HepG2 (cell line): Measurements from ENCODE around the gene NAPB. TPM values are rescaled to one million over a fixed set of nuclear protein-coding genes. Genes with fewer than 3 reads are reported as not detected.
A peak's percentile ranks its signal among the peaks of the same experiment; 100 is the strongest.

Experiments
- ATAC-seq: fragments of 200-7000 bp; cut with Tn5 transposase; 3 replicates; pipeline ENCODE4 v1.9.1; 2020; ENCODE audit warnings: mild to moderate bottlenecking, moderate library complexity
- BruUV-seq: library from RNA; stranded (reverse); fragments of 400-500 nt; replicated peaks from 2 replicates; lab custom pipeline; 2021; lab: Mats Ljungman, UMichigan
- CTCF ChIA-PET: fragments of 300-600 bp; formaldehyde crosslinking; extraction: SDS; loops from one replicate; lab custom pipeline; 2021; ENCODE audit warnings: low total read pairs, inconsistent platforms, low intra/inter-chr PET ratio; lab: Yijun Ruan, JAX
- POLR2A ChIA-PET: fragments of 350-600 bp; sonication (Branson Sonifier 250); formaldehyde crosslinking; loops from one replicate; lab custom pipeline; 2020; ENCODE audit warnings: antibody characterized with exemption, inconsistent platforms; lab: Yijun Ruan, JAX
- DNase-seq: peaks from one replicate; pipeline ENCODE4 v3.0.0-alpha.2; 2015; ENCODE audit warnings: low spot score
- FAIRE-seq: peaks from 3 replicates; lab custom pipeline; 2011; peaks lifted over from hg19 to GRCh38; lab: Jason Lieb, UNC
- H2AFZ ChIP-seq: one replicate; pipeline ENCODE4 v1.6.1; 2011; ENCODE audit warnings: low read length, inconsistent platforms
- H3K27ac ChIP-seq: fragments of 300-600 bp; 3 replicates; pipeline ENCODE4 v1.8.0; 2011; ENCODE audit warnings: mixed run types, mild to moderate bottlenecking, mixed read lengths, low read length, inconsistent platforms; ENCODE audit not compliant: insufficient read depth; ENCODE audit errors: extremely low read length
- H3K27me3 ChIP-seq, 2 experiments: fragments of 200-600 bp in 1 of 2; 2 replicates in 1 of 2; 3 replicates in 1 of 2; pipeline versions ENCODE4 v1.6.0 to v1.8.0; 2011; ENCODE audit warnings: low read length in 2 of 2, mild to moderate bottlenecking in 2 of 2, moderate library complexity in 2 of 2, inconsistent platforms in 1 of 2; ENCODE audit not compliant: insufficient read depth in 2 of 2, control insufficient read depth in 1 of 2
- H3K36me3 ChIP-seq, 2 experiments: fragments of 200-600 bp in 1 of 2; replicated peaks in 1 of 2; 2 replicates in 1 of 2; 3 replicates in 1 of 2; pipeline versions ENCODE4 v1.5.1 to v1.8.0; 2011; ENCODE audit warnings: low read length in 2 of 2, inconsistent platforms in 1 of 2; ENCODE audit not compliant: insufficient read depth in 2 of 2, control insufficient read depth in 1 of 2
- H3K4me1 ChIP-seq: 2 replicates; pipeline ENCODE4 v1.5.1; 2012; ENCODE audit warnings: low read length, inconsistent platforms; ENCODE audit not compliant: insufficient read depth
- H3K4me2 ChIP-seq: 2 replicates; pipeline ENCODE4 v1.6.0; 2011; ENCODE audit warnings: low read depth, low read length, inconsistent platforms
- H3K4me3 ChIP-seq, 3 experiments: fragments of 200-600 bp in 1 of 3; sonication (generic), shearing (Covaris generic) in 1 of 3; replicated peaks in 1 of 3; 2 replicates each; pipeline ENCODE4 v1.5.1; 2011 to 2016; ENCODE audit warnings: low read length in 3 of 3, inconsistent platforms in 2 of 3, low read depth in 2 of 3, mild to moderate bottlenecking in 2 of 3, control low read depth in 1 of 3, mixed read lengths in 1 of 3; ENCODE audit not compliant: insufficient read depth in 1 of 3
- H3K79me2 ChIP-seq: one replicate; pipeline ENCODE4 v1.6.1; 2011; ENCODE audit warnings: low read length, inconsistent platforms; ENCODE audit not compliant: insufficient read depth
- H3K9ac ChIP-seq: 2 replicates; pipeline ENCODE4 v1.6.0; 2011; ENCODE audit warnings: mild to moderate bottlenecking, low read depth, low read length, inconsistent platforms; ENCODE audit not compliant: insufficient read depth
- H3K9me3 ChIP-seq: 2 replicates; pipeline ENCODE4 v1.5.1; 2012; ENCODE audit warnings: mild to moderate bottlenecking, low read length
- H4K20me1 ChIP-seq: 2 replicates; pipeline ENCODE4 v1.6.0; 2011; ENCODE audit warnings: inconsistent platforms, mild to moderate bottlenecking, low read length, moderate library complexity; ENCODE audit not compliant: insufficient read depth
- ESRRA ChIP-seq: sonication (generic); formaldehyde crosslinking; IDR thresholded peaks from 2 replicates; pipeline ENCODE4 v1.5.1; 2020; ENCODE audit warnings: mild to moderate bottlenecking, low read depth, missing genetic modification reagents
- FOXP4 ChIP-seq: sonication (generic); formaldehyde crosslinking; IDR thresholded peaks from 2 replicates; pipeline ENCODE4 v1.4.0; 2020; ENCODE audit warnings: missing genetic modification reagents
- GLI4 ChIP-seq: sonication (generic); formaldehyde crosslinking; IDR thresholded peaks from 2 replicates; pipeline ENCODE4 v1.5.1; 2020; ENCODE audit warnings: missing genetic modification reagents, mild to moderate bottlenecking, moderate library complexity, borderline replicate concordance
- KDM6A ChIP-seq: IDR thresholded peaks from 2 replicates; pipeline ENCODE4 v1.6.1; 2016; ENCODE audit warnings: low read depth
- NFE2L1 ChIP-seq: sonication (generic); formaldehyde crosslinking; IDR thresholded peaks from 2 replicates; pipeline ENCODE4 v1.4.0; 2020; ENCODE audit warnings: missing genetic modification reagents, mild to moderate bottlenecking, borderline replicate concordance
- SAFB2 ChIP-seq: sonication (generic); formaldehyde crosslinking; IDR thresholded peaks from 2 replicates; pipeline ENCODE4 v1.5.1; 2020; ENCODE audit warnings: missing genetic modification reagents, low read depth, mild to moderate bottlenecking, borderline replicate concordance
- SAP130 ChIP-seq: IDR thresholded peaks from 2 replicates; pipeline ENCODE4 v1.6.1; 2016; ENCODE audit warnings: low read depth
- TRIM24 ChIP-seq: sonication (generic); formaldehyde crosslinking; IDR thresholded peaks from 2 replicates; pipeline ENCODE4 v1.8.0; 2022; ENCODE audit warnings: mild to moderate bottlenecking, missing genetic modification reagents
- ZMYM3 ChIP-seq: sonication (generic); formaldehyde crosslinking; IDR thresholded peaks from 2 replicates; pipeline ENCODE4 v1.5.1; 2020; ENCODE audit warnings: mild to moderate bottlenecking, missing genetic modification reagents
- ZNF10 ChIP-seq: sonication (generic); formaldehyde crosslinking; IDR thresholded peaks from 2 replicates; pipeline ENCODE4 v1.4.0; 2020; ENCODE audit warnings: mild to moderate bottlenecking, low read depth, missing genetic modification reagents, borderline replicate concordance
- ZNF609 ChIP-seq: sonication (generic); formaldehyde crosslinking; IDR thresholded peaks from 2 replicates; pipeline ENCODE4 v1.4.0; 2020; ENCODE audit warnings: mild to moderate bottlenecking, missing genetic modification reagents, borderline replicate concordance
- WGBS: methylation state at CpG from one replicate; pipeline ENCODE4 v1.1.6; 2017; ENCODE audit warnings: low lambda C conversion rate; 5-methylcytosine and 5-hydroxymethylcytosine counted together
- in situ Hi-C: cut with HindIII; loops from 2 replicates; pipeline ENCODE4 v1.10.0; 2017; ENCODE audit warnings: low pct_unique_long_range_greater_than_20kb; ENCODE audit not compliant: extremely low pct_ligation_motif_present
- intact Hi-C: fragments of 100-400 bp; cut with micrococcal nuclease; formaldehyde crosslinking; loops from one replicate; pipeline ENCODE4 v1.10.0; 2022; ENCODE audit not compliant: unreplicated experiment
- polyA plus RNA-seq, 8 experiments: library from polyadenylated mRNA; depleted of rRNA in 3 of 8; stranded (reverse) in 7 of 8; unstranded in 1 of 8; fragments of >200 nt; fragmentation: Illumina TruSeq in 4 of 8; extraction: Trizol in 4 of 8; gene quantifications; 2 replicates each; pipeline versions ENCODE4 v1.2.1 to v1.2.3, GENCODE V29; 2011 to 2016; ENCODE audit warnings: low read depth in 4 of 8, missing spikeins in 1 of 8, mixed read lengths in 1 of 8; ENCODE audit not compliant: insufficient read depth in 1 of 8
- total RNA-seq, 5 experiments: library from RNA; depleted of rRNA; stranded (reverse); fragments of >200 nt; fragmentation: Illumina TruSeq; extraction: Trizol; gene quantifications; 2 replicates each; pipeline ENCODE4 v1.2.3, GENCODE V29; 2016; ENCODE audit warnings: low read depth in 1 of 5

NAPB gene
- total and polyA plus RNA-seq, 2 of the 13 experiments (the other 11 are each of a cell fraction or from before 2014, with no cell fraction given), result 15.2 to 16.1 TPM

GRCh38 chr20:23362392-23363256, 58.7 kb downstream of the NAPB start (continued):
- TF ChIP-seq FOXP4, result 0 out of 2 replicates have a peak, but pooled peaks have one; percentile 19
- no peak for TF ChIP-seq SAFB2 (CRISPR knock-in tag)

GRCh38 chr20:23361476-23362391, 59.6 kb downstream of the NAPB start, which contains the start of gene GZF1:
TSS of gene GZF1 (plus strand) at chr20:23362182. CDS start at chr20:23364384, 2,202 bp downstream.
- DNase-seq (peak; percentile 98), ATAC-seq (peak; percentile 82), FAIRE-seq (peak; percentile 64)
- in situ Hi-C loops (no loop called here), intact Hi-C loops (loop anchor here (5.0 kb wide), 1 partner anchor 246 kb away; the partner anchor contains the start of gene CST9)
- Histone ChIP-seq H3K79me2 (peaks cover 45% of the 10 kb centered on the region), H3K4me1 (peaks cover 63% of the 10 kb centered on the region), H4K20me1 (peaks cover 13% of the 10 kb centered on the region; the same call in 1 of the 2 replicates), H3K9ac (peak within 1 kb of the TSS; percentile 96), H3K36me3 (peaks cover 17 to 19% of the 10 kb centered on the region in 2 experiments; a peak in 4 of 5 replicates), H3K27ac (peak within 1 kb of the TSS; percentile 93), H2AFZ (no peak within 1 kb of the TSS), H3K4me2 (peak within 1 kb of the TSS; percentile 92), H3K4me3 (peak within 1 kb of the TSS; percentile 87 to 92 (median 88)), H3K27me3 (no peaks in the 10 kb centered on the region; a peak in 1 of 5 replicates), H3K9me3 (no peaks in the 10 kb centered on the region)
- POLR2A ChIA-PET, result interaction anchor here (0.6 to 4.6 kb wide), 14 partner anchors 9 to 784 kb away, joined by 3 to 145 read pairs (median 4); partner anchors contain the start of genes NAPB and NXT1
- no TSS peak for BruUV-seq
- CTCF ChIA-PET, result interaction anchor here (1.1 kb wide), 1 partner anchor 11 kb away, joined by 3 read pairs; the partner anchor contains the start of gene NXT1
- under 1% methylated on average over 79 of the region's 114 CpGs for WGBS
- no peak for TF ChIP-seq ZNF10 (CRISPR knock-in tag)
- TF ChIP-seq TRIM24 (CRISPR knock-in tag), result no peak
- peak; percentile 48; the same call in 1 of the 2 replicates for TF ChIP-seq ZMYM3
- peak; percentile 87 for TF ChIP-seq ZNF609 (CRISPR knock-in tag)
- peak; percentile 95; the same call in 1 of the 2 replicates for TF ChIP-seq NFE2L1 (CRISPR knock-in tag)
- peak; percentile 92 for TF ChIP-seq ESRRA (CRISPR knock-in tag)
- peak; percentile 39; the same call in 1 of the 2 replicates for TF ChIP-seq KDM6A
- peak; percentile 97; the same call in 1 of the 2 replicates for TF ChIP-seq GLI4 (CRISPR knock-in tag)
- TF ChIP-seq SAP130 (CRISPR knock-in tag), result peak; percentile 99
